Measurements from ENCODE around the gene ZNF45. TPM values are rescaled to one million over a fixed set of nuclear protein-coding genes. Genes with fewer than 3 reads are reported as not detected.
A peak's percentile ranks its signal among the peaks of the same experiment; 100 is the strongest.
"Not testable (repeated sequence)": the region's sequence is repeated elsewhere in the genome, so short reads cannot be mapped to it uniquely, and the experiment has no call there.

ZNF45 gene
- 3.3 TPM for total RNA-seq

- ATAC-seq, result peak; percentile 99
- DNase-seq (ENCODE audit: low spot score), result peak; percentile 92
Measured at GRCh38 chr19:43934985-43935708, at the start of gene ZNF45. ZNF45 (minus strand) TSS chr19:43935282; CDS start chr19:43922185, 13,097 bp downstream.

GRCh38 chr19:43984687-43985000, 49.6 kb upstream of the ZNF45 start:
- no peak for DNase-seq (ENCODE audit: low spot score)
- ATAC-seq, result peak; percentile 34

- DNase-seq (ENCODE audit: low spot score) (peak; percentile 95), ATAC-seq (peak; percentile 99)
Measured at GRCh38 chr19:43983912-43984686, 49.0 kb upstream of the ZNF45 start, which contains the start of gene ZNF155. ZNF155 (plus strand) TSS chr19:43984188; CDS start chr19:43988544, 4,356 bp downstream.

- no peak for ATAC-seq
- DNase-seq (ENCODE audit: low spot score), result no peak
Measured at GRCh38 chr19:43983544-43983911, 48.4 kb upstream of the ZNF45 start.

- no peak for ATAC-seq
- DNase-seq (ENCODE audit: low spot score), result no peak
Measured at GRCh38 chr19:43976732-43977131, 41.6 kb upstream of the ZNF45 start.

GRCh38 chr19:43966079-43966694, 31.1 kb upstream of the ZNF45 start:
- DNase-seq (ENCODE audit: low spot score), result no peak
- ATAC-seq, result no peak

GRCh38 chr19:43960411-43960810, 25.3 kb upstream of the ZNF45 start:
- no peak for ATAC-seq
- DNase-seq (ENCODE audit: low spot score), result no peak

GRCh38 chr19:43957891-43958290, 22.8 kb upstream of the ZNF45 start:
- DNase-seq (ENCODE audit: low spot score) (no peak), ATAC-seq (peak; percentile 63)

GRCh38 chr19:43956827-43957226, 21.7 kb upstream of the ZNF45 start:
- DNase-seq (ENCODE audit: low spot score) (no peak), ATAC-seq (no peak)

GRCh38 chr19:43950834-43951645, 16.0 kb upstream of the ZNF45 start, which contains the start of gene ZNF221:
ZNF221 (plus strand) TSS chr19:43951228; CDS start chr19:43962727, 11,499 bp downstream.
- peak; percentile 92 for DNase-seq (ENCODE audit: low spot score)
- peak; percentile 100 for ATAC-seq

GRCh38 chr19:43949803-43950202, 14.7 kb upstream of the ZNF45 start:
- DNase-seq (ENCODE audit: low spot score); ATAC-seq: not testable (repeated sequence)

GRCh38 chr19:43947412-43947811, 12.3 kb upstream of the ZNF45 start:
- not testable (repeated sequence) for DNase-seq (ENCODE audit: low spot score)

GRCh38 chr19:43941209-43941608, 6.1 kb upstream of the ZNF45 start:
- ATAC-seq (no peak), DNase-seq (ENCODE audit: low spot score) (no peak)

More at GRCh38 chr19:43947412-43947811, 12.3 kb upstream of the ZNF45 start:
- not testable (repeated sequence) for ATAC-seq

GRCh38 chr19:43940719-43941118, 5.6 kb upstream of the ZNF45 start:
- ATAC-seq, result no peak
- no peak for DNase-seq (ENCODE audit: low spot score)

- no peak for DNase-seq (ENCODE audit: low spot score)
- ATAC-seq, result no peak
Measured at GRCh38 chr19:43939557-43940260, 4.6 kb upstream of the ZNF45 start.

- no peak for ATAC-seq
- no peak for DNase-seq (ENCODE audit: low spot score)
Measured at GRCh38 chr19:43936188-43936587, 1.1 kb upstream of the ZNF45 start.

GRCh38 chr19:43934055-43934984, 762 bp downstream of the ZNF45 start:
- DNase-seq (ENCODE audit: low spot score) (no peak), ATAC-seq (no peak)

GRCh38 chr19:43928820-43929219, 6.3 kb downstream of the ZNF45 start:
- no peak for DNase-seq (ENCODE audit: low spot score)
- no peak for ATAC-seq

- DNase-seq (ENCODE audit: low spot score), result no peak
- ATAC-seq, result no peak
Measured at GRCh38 chr19:43923875-43924274, 11.2 kb downstream of the ZNF45 start.
